CD4-positive, alpha-beta T cell treated with Interleukin-6 at 100 ng/mL for 8 hours (primary cell): ENCODE measurements around the gene RPUSD1.
"Not testable (repeated sequence)": the region's sequence is repeated elsewhere in the genome, so short reads cannot be mapped to it uniquely, and the experiment has no call there.

Source experiments
- DNase-seq: peaks from one replicate; pipeline ENCODE4 v3.0.0-alpha.2; 2020; ENCODE audit warnings: mixed read lengths, low spot score

Gene RPUSD1

DNA sequence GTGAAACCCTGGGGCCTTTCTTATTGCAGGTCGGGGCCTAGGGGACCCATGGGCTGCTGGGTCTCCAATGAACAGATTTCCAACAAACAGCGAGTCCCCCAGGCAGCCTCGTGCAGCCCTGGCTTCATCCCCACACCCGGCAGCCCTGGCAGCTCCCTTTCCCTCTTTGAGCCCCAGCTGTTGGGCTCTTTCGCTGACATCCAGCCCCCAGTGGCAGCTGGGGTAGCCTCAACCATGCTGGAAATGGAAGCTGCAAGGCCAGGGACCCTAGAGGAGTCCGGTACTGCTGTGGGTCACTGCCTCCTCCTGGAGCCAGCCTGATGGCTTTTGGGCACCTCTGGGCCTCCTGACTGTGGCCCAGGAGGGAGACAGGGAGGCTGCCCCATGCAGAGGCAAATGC is 5.9 kb downstream of the RPUSD1 start:
- no peak for DNase-seq

GRCh38 chr16:781346-782010 is 6.7 kb downstream of the RPUSD1 start:
- DNase-seq, result no peak

DNA sequence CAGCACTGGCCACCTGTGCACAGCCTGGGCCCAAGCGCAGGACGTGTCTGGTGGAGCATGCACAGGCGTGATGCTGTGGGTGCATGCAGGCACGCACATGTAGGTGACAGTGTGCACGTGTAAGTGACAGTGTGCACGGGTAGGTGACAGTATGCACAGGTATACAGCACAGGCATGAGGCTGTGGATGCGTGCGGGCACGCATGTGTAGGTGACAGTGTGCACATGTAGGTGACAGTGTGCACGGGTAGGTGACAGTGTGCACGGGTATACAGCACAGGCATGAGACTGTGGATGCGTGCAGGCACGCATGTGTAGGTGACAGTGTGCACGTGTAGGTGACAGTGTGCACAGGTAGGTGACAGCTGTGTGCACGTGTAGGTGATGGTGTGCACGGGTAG is 7.9 kb downstream of the RPUSD1 start:
- no peak for DNase-seq

DNA sequence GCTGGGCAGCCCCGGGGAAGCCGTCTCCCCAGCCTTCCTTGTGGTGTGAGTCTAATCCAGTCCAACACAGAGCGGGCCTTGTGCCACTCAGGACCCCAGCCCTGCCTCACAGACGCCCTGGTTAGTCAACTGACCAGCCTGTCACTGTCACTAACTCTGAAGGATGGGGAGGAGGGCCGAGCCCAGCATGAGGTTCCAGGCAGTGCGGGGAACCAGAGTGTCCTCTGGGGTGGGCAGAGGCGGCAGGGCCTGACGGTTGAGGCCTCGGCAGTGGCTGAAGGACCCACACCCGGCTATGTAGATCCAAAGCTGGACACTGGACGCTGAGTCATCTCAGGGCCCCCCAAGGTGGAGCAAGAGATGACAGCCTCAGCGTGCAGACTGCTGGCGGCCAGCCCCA is 8.6 kb downstream of the RPUSD1 start:
- no peak for DNase-seq

DNA sequence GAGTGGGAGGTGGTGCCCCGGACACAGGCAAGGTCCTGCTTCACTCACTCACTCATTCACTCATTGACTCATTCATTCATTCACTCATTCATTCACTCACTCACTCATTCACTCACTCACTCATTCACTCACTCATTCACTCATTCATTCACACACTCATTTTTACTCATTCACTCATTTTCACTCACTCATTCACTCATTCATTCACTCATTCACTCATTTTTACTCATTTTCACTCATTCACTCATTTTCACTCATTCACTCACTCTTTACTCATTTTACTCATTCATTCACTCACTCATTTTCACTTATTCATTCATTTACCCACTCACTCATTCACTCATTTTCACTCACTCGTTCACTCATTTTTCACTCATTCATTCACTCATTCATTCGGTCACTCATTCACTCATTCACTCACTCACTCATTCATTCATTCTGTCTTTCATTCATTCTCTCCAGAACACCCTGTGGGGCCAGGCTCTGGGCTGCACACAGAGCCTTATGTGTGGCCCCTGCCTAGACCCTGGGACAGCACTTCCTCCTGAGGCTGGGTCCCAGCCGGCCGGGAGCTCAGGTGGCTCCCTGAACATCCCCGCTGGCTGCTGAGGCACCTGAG is 9.2 kb downstream of the RPUSD1 start:
- DNase-seq, result no peak

DNA sequence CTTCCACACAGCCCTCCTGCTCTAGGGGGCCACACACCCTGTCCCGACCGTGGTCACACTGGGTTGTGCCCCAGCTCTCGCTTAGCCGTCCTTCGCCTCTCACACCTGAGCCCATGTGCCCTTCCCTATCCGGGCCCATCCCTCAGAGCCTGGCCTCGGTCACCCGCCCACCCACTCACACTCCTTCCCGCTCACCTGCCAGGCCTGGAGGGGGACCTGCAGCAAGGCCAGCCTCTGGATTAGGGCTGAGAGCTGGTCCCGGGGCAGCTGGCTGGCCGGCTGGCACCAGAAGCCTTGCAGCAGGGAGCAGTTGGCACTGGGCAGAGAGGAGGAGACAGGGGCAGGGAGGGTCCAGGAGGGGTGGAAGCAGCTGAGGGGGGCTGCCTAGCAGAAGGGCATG is 9.7 kb downstream of the RPUSD1 start:
- DNase-seq, result no peak

DNA sequence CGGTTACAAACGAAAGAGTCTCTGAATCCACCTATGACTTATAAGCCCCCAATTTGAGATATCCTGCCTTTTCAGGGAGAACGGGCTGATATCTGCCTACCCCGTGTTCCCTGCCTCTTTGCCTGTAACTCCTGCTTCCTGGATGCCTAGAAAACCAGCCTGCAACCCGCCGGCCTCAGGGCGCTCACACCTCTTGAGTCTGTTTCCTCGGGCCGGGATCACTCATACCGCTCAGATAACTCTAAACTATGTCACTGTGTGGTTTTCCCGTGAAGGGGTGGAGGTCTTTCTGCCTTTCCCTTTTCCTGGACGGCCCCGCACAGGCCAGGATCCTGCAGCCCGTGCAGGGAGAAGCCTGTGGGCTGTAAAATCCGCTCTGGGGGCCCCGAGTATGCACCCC is 10.4 kb downstream of the RPUSD1 start:
- no peak for DNase-seq

DNA sequence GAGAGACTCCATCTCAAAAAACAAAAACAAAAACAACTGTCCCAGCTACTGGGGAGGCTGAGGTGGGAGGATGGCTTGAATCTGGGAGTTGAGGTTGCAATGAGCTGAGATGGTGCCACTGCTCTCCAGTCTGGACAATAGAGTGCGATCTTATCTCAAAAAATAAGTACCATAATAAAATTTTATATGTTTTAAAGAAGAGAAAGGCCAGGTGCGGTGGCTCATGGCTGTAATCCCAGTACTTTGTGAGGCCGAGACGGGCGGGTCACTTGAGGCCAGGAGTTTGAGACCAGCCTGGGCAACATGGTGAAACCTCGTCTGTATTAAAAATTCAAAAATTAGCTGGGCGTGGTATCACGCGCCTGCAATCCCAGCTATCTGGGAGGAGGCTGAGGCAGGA is 11.4 kb downstream of the RPUSD1 start:
- no peak for DNase-seq

GRCh38 chr16:776298-776697 is 11.9 kb downstream of the RPUSD1 start:
- DNase-seq, result not testable (repeated sequence)

DNA sequence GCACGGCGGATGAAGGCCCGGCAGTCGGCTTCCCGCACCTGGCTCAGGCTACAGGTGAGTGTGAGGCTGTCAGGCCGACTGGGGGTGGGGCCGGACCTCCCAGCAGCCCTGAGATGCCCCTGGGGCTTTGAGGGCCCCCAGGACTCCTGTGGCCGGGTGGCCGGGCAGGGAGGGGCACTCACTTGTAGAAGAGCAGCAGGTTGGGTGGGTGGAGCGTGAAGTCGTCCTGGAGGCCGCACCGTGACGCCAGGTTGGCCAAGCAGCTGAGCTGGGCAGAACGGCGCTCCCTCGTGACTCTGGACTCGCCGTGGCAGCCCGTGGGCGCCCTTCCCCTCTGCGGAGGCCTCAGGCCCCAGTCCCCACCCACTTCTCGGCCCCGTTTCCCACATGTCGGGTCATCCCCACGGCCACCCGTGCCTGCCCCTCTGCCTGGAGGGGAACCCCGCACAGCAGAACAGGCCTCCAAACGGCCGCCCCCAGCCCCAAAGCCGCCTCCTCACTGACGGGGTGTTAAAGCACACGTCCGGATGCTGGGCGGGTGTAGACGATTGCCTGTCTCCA is 12.9 kb downstream of the RPUSD1 start:
- DNase-seq, result no peak

GRCh38 chr16:774086-775001 is 13.8 kb downstream of the RPUSD1 start:
- DNase-seq, result no peak

DNA sequence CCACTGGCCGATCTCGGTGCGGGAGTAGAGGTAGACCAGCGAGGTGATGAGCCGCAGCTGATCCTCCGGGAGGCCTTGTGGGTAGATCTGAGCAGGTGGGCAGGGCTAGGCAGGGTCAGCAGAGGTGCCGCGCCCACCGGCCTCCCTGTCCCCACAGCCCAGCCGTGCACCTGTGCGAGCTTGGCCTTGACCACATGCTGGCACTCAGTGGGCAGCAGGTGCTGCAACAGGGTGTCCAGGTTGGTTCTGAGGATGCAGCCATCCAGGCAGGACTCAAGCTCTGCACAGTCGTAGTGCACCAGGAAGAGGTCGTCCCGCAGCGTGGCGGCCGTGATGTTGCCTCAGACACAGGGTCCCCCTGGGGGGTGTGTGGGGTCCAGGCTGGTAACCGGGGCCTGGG is 15.2 kb downstream of the RPUSD1 start:
- DNase-seq, result no peak

DNA sequence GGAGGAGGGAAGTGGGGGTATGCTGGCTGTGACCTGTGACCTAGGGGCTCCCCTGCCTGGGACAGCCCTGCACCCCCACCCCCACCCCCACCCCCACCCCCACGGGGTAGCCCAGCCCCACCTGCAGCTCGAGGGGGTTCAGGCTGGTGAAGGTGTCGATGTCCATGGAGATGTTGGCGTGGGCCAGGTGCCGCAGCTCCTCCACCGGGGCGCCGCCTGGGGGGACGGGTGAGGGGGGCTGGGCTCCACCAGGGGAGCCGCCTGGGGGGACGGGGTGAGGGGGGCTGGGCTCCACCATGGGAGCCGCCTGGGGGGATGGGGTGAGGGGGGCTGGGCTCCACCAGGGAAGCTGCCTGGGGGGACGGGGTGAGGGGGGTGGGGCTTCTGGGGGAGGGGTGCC is 17.8 kb downstream of the RPUSD1 start:
- no peak for DNase-seq

DNA sequence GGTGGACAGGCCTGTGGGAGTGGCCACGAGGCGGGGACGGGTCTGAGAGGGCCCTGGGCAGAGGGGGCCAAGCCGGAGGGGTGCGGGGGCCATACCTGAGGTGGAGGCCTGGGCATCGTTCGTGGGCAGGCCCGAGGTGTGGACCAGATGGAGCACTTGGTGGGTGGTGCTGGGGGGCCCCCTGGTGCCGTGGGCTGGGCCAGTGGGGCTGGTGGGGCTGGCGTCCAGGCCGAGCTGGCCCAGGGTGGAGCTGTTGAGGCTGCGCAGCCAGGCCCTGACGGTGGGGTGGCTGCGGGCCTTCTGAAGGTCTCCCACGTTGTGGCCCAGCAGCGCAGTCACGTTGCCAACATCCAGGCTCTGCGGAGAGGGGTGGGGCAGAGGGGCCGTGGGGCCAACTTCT is 18.2 kb downstream of the RPUSD1 start:
- DNase-seq, result no peak

DNA sequence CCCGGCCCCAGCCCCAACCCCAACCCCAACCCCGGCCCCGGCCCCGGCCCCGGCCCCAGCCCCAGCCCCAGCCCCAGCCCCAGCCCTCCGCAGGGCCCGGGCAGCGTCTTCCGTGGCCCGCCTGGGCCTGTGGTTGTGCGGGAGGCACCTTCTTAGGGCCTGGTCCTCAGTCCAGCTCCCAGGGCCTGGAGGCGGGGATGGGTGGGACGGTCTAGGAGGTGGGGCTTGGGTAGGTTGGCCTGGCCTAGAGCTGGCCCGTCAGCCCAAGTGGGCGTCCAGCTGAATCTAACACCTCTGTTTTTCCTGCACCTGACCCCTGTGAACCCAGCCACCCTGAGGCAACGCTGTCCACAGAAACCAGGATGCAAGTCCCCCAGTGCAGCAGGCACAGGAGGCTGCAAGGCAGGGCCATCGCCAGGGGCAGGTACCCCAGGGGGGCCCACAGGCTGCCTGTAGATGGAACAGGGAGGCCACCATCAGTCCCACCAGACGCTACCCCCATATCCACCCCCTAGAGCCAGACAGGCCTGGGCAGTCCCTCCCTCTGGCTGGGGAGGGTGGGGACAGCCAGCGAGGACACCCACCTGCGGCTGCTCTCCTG is 18.9 kb downstream of the RPUSD1 start:
- DNase-seq, result no peak

DNA sequence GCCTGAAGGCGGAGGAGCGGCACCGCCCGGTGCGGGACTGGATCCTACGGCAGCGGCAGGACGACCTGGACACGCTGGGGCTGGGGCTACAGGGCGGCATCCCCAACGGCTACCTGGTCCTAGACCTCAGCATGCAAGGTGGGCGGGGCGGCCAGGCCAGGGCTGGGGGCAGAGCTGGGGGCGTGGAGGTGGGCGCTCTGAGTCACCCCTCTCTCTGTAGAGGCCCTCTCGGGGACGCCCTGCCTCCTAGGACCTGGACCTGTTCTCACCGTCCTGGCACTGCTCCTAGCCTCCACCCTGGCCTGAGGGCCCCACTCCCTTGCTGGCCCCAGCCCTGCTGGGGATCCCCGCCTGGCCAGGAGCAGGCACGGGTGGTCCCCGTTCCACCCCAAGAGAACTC is 19.8 kb downstream of the RPUSD1 start:
- no peak for DNase-seq

GRCh38 chr16:767743-768235 is 20.4 kb downstream of the RPUSD1 start:
- DNase-seq, result no peak

GRCh38 chr16:766820-767640 is 21.2 kb downstream of the RPUSD1 start:
- DNase-seq, result no peak

DNA sequence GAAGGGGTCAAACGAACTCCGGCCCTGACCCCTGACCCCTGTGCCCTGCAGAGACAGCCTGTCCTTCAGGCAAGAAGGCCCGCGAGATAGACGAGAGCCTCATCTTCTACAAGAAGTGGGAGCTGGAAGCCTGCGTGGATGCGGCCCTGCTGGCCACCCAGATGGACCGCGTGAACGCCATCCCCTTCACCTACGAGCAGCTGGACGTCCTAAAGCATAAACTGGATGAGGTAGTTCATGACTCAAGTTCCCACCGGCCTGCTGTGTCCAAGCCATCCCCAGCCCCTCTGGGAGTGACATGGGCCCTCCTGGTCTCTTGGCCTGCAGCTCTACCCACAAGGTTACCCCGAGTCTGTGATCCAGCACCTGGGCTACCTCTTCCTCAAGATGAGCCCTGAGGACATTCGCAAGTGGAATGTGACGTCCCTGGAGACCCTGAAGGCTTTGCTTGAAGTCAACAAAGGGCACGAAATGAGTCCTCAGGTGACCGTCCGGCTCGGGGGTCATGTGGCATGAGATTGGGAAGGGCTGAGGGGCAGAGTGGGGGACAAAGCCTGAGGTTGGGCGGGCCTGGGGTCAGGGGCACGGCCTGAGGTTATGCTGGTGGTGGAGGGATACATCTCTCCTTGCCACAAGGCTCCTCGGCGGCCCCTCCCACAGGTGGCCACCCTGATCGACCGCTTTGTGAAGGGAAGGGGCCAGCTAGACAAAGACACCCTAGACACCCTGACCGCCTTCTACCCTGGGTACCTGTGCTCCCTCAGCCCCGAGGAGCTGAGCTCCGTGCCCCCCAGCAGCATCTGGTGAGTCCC is 22.0 kb downstream of the RPUSD1 start:
- DNase-seq, result no peak

DNA sequence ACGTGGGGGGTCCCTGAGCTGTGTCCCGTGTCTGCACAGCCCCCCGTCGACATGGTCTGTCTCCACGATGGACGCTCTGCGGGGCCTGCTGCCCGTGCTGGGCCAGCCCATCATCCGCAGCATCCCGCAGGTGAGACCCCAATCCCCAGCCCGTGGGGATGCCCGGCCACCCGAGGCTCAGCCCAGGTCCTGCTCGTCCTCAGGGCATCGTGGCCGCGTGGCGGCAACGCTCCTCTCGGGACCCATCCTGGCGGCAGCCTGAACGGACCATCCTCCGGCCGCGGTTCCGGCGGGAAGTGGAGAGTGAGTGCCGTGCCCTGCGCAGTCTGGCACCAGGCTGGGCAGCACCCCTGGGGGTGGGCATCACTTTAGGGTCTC is 22.7 kb downstream of the RPUSD1 start:
- no peak for DNase-seq
